Cardiac muscle cell (in vitro differentiated cells and primary cell): Measurements from ENCODE around the gene TNXB. TPM values are rescaled to one million over a fixed set of nuclear protein-coding genes. Genes with fewer than 3 reads are reported as not detected.

Experiments
- DNase-seq, 2 donors: peaks; one replicate each; pipeline versions ENCODE4 v3.0.0 to v3.0.0-alpha.2; 2010 to 2017; ENCODE audit warnings: low read depth in 1 of 2, low spot score in 1 of 2
- H3K27ac ChIP-seq: fragments of 200-600 bp; sonication (generic); 2 replicates; pipeline ENCODE4 v1.5.1; 2016
- H3K27me3 ChIP-seq: fragments of 200-600 bp; sonication (generic); 2 replicates; pipeline ENCODE4 v1.6.0; 2016; ENCODE audit warnings: control low read depth
- H3K36me3 ChIP-seq: fragments of 200-600 bp; sonication (generic); 2 replicates; pipeline ENCODE4 v1.5.1; 2016; ENCODE audit warnings: control low read depth
- H3K4me1 ChIP-seq: fragments of 200-600 bp; sonication (generic); 2 replicates; pipeline ENCODE4 v1.8.1; 2017; ENCODE audit warnings: low read depth, mild to moderate bottlenecking, mixed run types
- H3K4me3 ChIP-seq: fragments of 200-600 bp; sonication (generic); 2 replicates; pipeline ENCODE4 v1.5.1; 2016; ENCODE audit warnings: mild to moderate bottlenecking
- H3K9me3 ChIP-seq: fragments of 200-600 bp; sonication (generic); 2 replicates; pipeline ENCODE4 v1.5.1; 2017; ENCODE audit warnings: low read depth, mild to moderate bottlenecking, control low read depth
- CTCF ChIP-seq: IDR thresholded peaks from 2 replicates; pipeline ENCODE4 v1.5.1; 2012; ENCODE audit warnings: low read depth, mild to moderate bottlenecking, low read length
- polyA plus RNA-seq: library from polyadenylated mRNA; unstranded; fragments of >200 nt; fragmentation: Nextera tagmentation; extraction: Ambion mirVana; gene quantifications from 2 replicates; pipeline ENCODE4 v1.2.1, GENCODE V29; 2016
- total RNA-seq: library from RNA; depleted of rRNA; stranded (reverse); fragments of >200 nt; gene quantifications from 2 replicates; pipeline ENCODE4 v1.2.3, GENCODE V29; 2016

Gene TNXB
- total and polyA plus RNA-seq, 2 experiments from 2014 or later: 0.92 to 9.3 TPM

DNA sequence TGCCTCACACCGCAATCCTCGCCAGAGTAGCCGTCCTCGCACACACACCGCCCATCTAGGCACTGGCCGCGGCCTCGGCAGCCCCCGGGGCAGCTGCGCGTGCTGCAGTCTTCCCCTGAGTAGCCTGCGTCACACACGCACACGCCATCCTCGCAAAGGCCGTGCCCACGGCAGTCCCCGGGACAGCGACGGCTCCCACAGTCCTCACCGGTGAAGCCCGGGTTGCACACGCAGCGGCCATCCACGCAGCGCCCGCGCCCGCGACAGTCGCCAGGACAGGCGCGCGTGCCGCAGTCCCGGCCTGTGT, 13.1 kb downstream of the TNXB start:
- no peaks in the 10 kb centered on the region for H3K9me3 ChIP-seq
- H3K4me1 ChIP-seq: no peaks in the 10 kb centered on the region
- no peaks in the 10 kb centered on the region for H3K36me3 ChIP-seq
- DNase-seq: no peak
- no peak overlapping the region for H3K4me3 ChIP-seq
- no peak for TF ChIP-seq CTCF
- H3K27ac ChIP-seq: no peak overlapping the region
- H3K27me3 ChIP-seq: peaks cover 25% of the 10 kb centered on the region

- H3K4me3 ChIP-seq: no peak overlapping the region
- H3K4me1 ChIP-seq: no peaks in the 10 kb centered on the region
- TF ChIP-seq CTCF: no peak
- H3K9me3 ChIP-seq: no peaks in the 10 kb centered on the region
- no peak overlapping the region for H3K27ac ChIP-seq
- no peaks in the 10 kb centered on the region for H3K36me3 ChIP-seq
- DNase-seq: no peak
- H3K27me3 ChIP-seq: peaks cover 25% of the 10 kb centered on the region
Measured at GRCh38 chr6:32095338-32096086, 13.6 kb downstream of the TNXB start.

GRCh38 chr6:32092760-32093497, 16.2 kb downstream of the TNXB start:
- Histone ChIP-seq H3K36me3 (no peaks in the 10 kb centered on the region), H3K9me3 (no peaks in the 10 kb centered on the region), H3K27me3 (peaks cover 21% of the 10 kb centered on the region), H3K27ac (no peak overlapping the region), H3K4me3 (no peak overlapping the region), H3K4me1 (no peaks in the 10 kb centered on the region)
- DNase-seq: peak in 1 of 2 donors; percentile 88
- TF ChIP-seq CTCF: no peak

- no peaks in the 10 kb centered on the region for H3K9me3 ChIP-seq
- no peaks in the 10 kb centered on the region for H3K36me3 ChIP-seq
- H3K27me3 ChIP-seq: peaks cover 9% of the 10 kb centered on the region
- no peak for DNase-seq
- H3K27ac ChIP-seq: no peak overlapping the region
- H3K4me3 ChIP-seq: no peak overlapping the region
- H3K4me1 ChIP-seq: no peaks in the 10 kb centered on the region
- TF ChIP-seq CTCF: no peak
Measured at GRCh38 chr6:32089082-32089828, 19.9 kb downstream of the TNXB start.

- Histone ChIP-seq H3K27ac (no peak overlapping the region), H3K36me3 (no peaks in the 10 kb centered on the region), H3K4me1 (no peaks in the 10 kb centered on the region), H3K9me3 (no peaks in the 10 kb centered on the region), H3K27me3 (peaks cover 9% of the 10 kb centered on the region), H3K4me3 (no peak overlapping the region)
- no peak for TF ChIP-seq CTCF
- no peak for DNase-seq
Measured at GRCh38 chr6:32088487-32089049, 20.6 kb downstream of the TNXB start.
